ENCODE data around the gene SGCD. TPM values are rescaled to one million over a fixed set of nuclear protein-coding genes. Genes with fewer than 3 reads are reported as not detected.

The SGCD gene
- total RNA-seq, 1 donor from 2014 or later, result 0.33 TPM

DNA sequence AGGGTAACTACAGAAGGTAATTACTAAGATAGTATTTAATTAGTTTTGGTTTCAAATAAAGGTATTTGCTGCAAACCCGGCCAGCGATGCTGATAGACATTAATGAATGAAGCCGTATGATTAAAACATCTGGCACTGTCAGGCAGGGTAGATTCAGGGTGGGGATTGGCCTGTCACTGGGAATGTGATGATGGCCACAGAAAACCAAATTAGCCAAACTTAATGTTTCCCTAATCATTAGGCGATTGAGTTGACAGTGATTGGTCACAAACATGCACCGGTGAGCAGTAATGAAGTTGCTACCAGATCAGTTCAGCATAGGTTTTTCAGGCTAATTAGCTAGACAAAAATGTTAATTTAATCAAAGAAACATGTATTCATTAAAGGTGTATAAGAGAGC is 107.5 kb downstream of the SGCD start:
- TF ChIP-seq, protein P1, sequence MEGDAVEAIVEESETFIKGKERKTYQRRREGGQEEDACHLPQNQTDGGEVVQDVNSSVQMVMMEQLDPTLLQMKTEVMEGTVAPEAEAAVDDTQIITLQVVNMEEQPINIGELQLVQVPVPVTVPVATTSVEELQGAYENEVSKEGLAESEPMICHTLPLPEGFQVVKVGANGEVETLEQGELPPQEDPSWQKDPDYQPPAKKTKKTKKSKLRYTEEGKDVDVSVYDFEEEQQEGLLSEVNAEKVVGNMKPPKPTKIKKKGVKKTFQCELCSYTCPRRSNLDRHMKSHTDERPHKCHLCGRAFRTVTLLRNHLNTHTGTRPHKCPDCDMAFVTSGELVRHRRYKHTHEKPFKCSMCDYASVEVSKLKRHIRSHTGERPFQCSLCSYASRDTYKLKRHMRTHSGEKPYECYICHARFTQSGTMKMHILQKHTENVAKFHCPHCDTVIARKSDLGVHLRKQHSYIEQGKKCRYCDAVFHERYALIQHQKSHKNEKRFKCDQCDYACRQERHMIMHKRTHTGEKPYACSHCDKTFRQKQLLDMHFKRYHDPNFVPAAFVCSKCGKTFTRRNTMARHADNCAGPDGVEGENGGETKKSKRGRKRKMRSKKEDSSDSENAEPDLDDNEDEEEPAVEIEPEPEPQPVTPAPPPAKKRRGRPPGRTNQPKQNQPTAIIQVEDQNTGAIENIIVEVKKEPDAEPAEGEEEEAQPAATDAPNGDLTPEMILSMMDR (conservative IDR thresholded peaks at IDR 0.05), result no peak
- Mint-ChIP-seq H3K27ac (ENCODE audit: unreplicated experiment) (no peak overlapping the region), H3K27me3 (ENCODE audit: low read depth) (peaks cover 10% of the 10 kb centered on the region), H3K4me3 (no peak overlapping the region), H3K36me3 (ENCODE audit: low read depth) (no peaks in the 10 kb centered on the region), H3K4me1 (no peaks in the 10 kb centered on the region), H3K9me3 (peaks cover 4% of the 10 kb centered on the region)
- DNase-seq (ENCODE audit: low read depth, low spot score), result no peak

DNA sequence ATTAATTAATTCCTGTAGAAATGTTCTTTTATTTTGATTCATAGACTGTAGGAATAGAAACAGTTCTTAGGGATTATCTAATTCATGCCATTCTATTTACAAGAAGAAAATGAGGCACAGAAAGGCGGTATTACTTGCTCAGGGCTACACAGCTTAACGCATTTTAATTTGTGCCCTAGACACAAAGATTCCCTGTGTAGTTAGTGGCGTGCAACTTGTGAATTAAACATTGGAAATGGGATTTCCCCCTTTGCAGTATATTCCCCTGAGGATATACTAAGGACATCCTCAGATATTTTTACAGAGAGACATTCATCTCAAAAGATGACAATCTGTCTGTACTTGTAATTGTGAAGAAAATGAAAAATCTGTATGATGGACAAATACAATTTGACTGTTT is 108.1 kb downstream of the SGCD start:
- Mint-ChIP-seq H3K36me3 (ENCODE audit: low read depth) (no peaks in the 10 kb centered on the region), H3K4me3 (no peak overlapping the region), H3K4me1 (no peaks in the 10 kb centered on the region), H3K27ac (ENCODE audit: unreplicated experiment) (no peak overlapping the region), H3K9me3 (peaks cover 4% of the 10 kb centered on the region), H3K27me3 (ENCODE audit: low read depth) (peaks cover 15% of the 10 kb centered on the region)
- TF ChIP-seq, protein P1 (conservative IDR thresholded peaks at IDR 0.05), result no peak
- no peak for DNase-seq (ENCODE audit: low read depth, low spot score)

DNA sequence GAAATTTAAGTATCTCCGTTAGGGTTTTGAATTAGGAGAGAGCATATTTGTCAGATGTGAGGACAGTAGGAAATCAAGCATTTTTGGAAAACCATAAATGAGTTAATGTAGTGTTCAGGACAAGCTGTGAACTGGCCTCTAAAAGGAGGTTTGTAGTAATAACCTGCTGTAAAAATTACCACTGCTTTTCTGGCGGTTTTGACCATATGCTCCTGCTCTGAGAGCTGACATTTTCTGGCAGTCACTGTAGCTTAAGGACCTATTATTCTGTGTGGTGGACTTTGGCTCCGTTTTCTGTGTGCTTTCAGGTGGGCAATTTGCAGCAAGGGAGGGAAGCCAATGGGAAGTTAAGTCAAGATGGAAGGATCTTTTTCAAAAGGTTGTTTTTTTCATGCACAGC is 111.1 kb downstream of the SGCD start:
- Mint-ChIP-seq H3K27me3 (ENCODE audit: low read depth) (peaks cover 12% of the 10 kb centered on the region), H3K36me3 (ENCODE audit: low read depth) (no peaks in the 10 kb centered on the region), H3K27ac (ENCODE audit: unreplicated experiment) (no peak overlapping the region), H3K9me3 (no peaks in the 10 kb centered on the region), H3K4me1 (no peaks in the 10 kb centered on the region), H3K4me3 (no peak overlapping the region)
- DNase-seq (ENCODE audit: low read depth, low spot score), result no peak
- TF ChIP-seq, protein P1 (conservative IDR thresholded peaks at IDR 0.05), result no peak

DNA sequence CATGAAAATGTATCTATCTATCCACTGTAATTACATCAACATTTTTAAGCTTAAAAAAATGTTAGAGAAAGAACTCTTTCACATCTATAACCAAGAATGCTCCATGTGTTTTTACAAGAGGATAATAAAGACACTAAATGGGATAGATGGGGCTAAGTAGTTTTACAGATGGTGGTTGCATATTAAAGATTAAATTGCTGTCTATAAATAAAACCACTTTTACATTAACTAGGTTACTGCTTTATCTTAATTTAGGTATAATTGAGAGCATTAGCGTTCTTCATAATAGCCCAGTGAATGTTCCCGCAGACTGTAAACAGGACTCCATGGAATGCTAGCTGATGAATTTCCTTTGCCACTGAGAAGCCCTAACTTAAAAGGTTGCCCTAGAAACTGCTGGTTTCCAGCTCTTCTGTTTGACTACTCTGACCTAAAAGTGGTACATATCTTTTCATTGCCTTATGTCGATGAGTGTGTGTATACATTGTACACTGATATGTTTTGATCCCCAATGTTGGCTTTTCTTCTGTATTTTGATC is 117.9 kb downstream of the SGCD start:
- Mint-ChIP-seq H3K9me3 (no peaks in the 10 kb centered on the region), H3K27me3 (ENCODE audit: low read depth) (peaks cover 20% of the 10 kb centered on the region)

DNA sequence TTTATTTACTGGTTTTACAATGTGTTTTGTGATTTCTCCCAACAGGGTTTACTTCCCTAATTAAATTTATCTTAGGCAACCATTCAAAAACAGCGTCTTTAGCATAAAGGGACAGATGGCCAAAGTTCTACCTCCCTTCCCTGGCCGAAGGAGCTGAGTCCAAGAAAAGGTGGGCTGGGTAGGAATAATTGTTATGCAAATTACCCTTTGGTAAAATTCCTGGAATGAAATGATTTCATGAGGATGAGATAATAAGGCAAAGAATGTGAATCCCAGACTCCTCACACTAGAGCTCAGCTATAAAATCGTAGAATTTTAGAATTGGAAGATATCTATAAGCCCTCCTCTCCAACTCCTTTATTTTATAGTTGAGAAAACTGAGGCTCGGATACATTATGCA is 119.6 kb downstream of the SGCD start:
- H3K9me3 Mint-ChIP-seq, result no peaks in the 10 kb centered on the region
- H3K27ac Mint-ChIP-seq (ENCODE audit: unreplicated experiment), result no peak overlapping the region
- H3K36me3 Mint-ChIP-seq (ENCODE audit: low read depth), result no peaks in the 10 kb centered on the region
- TF ChIP-seq, protein P1 (conservative IDR thresholded peaks at IDR 0.05), result no peak
- H3K4me3 Mint-ChIP-seq, result no peak overlapping the region
- H3K27me3 Mint-ChIP-seq (ENCODE audit: low read depth), result peaks cover 19% of the 10 kb centered on the region
- peaks cover 5% of the 10 kb centered on the region for H3K4me1 Mint-ChIP-seq
- no peak for DNase-seq (ENCODE audit: low read depth, low spot score)

More for the DNA sequence above, 117.9 kb downstream of the SGCD start:
- Mint-ChIP-seq H3K36me3 (ENCODE audit: low read depth) (no peaks in the 10 kb centered on the region), H3K4me1 (peaks cover 5% of the 10 kb centered on the region), H3K4me3 (no peak overlapping the region), H3K27ac (ENCODE audit: unreplicated experiment) (no peak overlapping the region)
- DNase-seq (ENCODE audit: low read depth, low spot score), result no peak
- TF ChIP-seq, protein P1 (conservative IDR thresholded peaks at IDR 0.05), result no peak
